GM15510 (cell line): Measurements from ENCODE around the gene ERICH4.

ENCODE experiments used
- POLR2A ChIP-seq: IDR thresholded peaks from 3 replicates; pipeline ENCODE4 v1.6.1; 2011; ENCODE audit warnings: borderline replicate concordance; ENCODE audit not compliant: insufficient read length; ENCODE audit errors: extremely low read depth

The ERICH4 gene, protein sequence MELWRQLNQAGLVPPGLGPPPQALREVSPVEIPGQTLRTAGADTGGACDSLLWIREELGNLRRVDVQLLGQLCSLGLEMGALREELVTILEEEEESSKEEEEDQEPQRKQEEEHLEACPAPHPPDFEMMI

GRCh38 chr19:41442473-41443355, at the start of gene ERICH4:
ERICH4 (plus strand) TSS chr19:41443156; CDS start chr19:41443170, 14 bp downstream.
- no peak for TF ChIP-seq POLR2A

- no peak for TF ChIP-seq POLR2A
These were observed 47.6 kb upstream of the ERICH4 start for GRCh38 chr19:41395355-41395754.

- peak; percentile 64 for TF ChIP-seq POLR2A
These were observed 45.6 kb upstream of the ERICH4 start, which contains the start of the genes BCKDHA and EXOSC5 for GRCh38 chr19:41397086-41398049. BCKDHA (plus strand) TSS chr19:41397818; CDS start chr19:41397828, 10 bp downstream. EXOSC5 (minus strand) TSS chr19:41397359; CDS start chr19:41397328, 31 bp downstream.

DNA sequence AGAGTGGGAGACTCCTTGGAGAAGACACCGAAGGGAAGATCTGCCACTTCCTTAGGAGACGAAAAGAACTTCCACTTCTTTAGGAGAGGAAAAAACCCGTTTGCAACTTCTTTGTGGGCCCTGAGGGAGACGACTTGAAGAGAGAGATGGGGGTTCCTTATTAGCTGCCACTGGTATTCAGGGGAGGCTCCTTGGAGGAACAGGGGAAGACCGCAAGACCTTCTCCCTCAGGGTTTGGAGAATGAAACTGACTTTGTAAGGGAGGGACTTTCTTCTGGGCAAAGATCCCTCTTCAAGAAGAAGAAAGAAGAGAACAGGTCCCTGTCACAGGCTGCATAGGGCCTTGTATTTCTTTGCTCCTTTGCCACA, 44.9 kb upstream of the ERICH4 start:
- no peak for TF ChIP-seq POLR2A

- no peak for TF ChIP-seq POLR2A
These were observed 44.4 kb upstream of the ERICH4 start for GRCh38 chr19:41398598-41398997.

DNA sequence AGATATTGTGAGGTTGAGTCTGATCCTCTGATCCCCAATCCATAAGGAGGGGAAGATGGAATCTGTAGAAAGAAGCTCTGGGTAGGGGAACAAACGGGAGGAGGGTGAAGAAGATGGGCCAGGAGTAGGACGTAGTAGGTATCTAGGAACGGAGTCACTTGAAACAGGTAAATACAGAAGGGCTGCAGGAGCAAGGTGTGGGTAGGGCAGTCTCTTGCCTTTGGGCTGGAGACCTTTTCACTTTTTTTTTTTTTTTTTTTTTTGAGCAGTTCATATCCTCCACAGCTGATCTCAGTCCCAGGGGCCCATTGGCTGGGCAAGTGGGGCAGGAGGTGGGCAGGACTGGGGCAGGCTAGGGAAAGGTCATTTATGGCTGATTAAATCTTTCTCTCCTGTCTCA, 43.9 kb upstream of the ERICH4 start:
- TF ChIP-seq POLR2A: no peak

DNA sequence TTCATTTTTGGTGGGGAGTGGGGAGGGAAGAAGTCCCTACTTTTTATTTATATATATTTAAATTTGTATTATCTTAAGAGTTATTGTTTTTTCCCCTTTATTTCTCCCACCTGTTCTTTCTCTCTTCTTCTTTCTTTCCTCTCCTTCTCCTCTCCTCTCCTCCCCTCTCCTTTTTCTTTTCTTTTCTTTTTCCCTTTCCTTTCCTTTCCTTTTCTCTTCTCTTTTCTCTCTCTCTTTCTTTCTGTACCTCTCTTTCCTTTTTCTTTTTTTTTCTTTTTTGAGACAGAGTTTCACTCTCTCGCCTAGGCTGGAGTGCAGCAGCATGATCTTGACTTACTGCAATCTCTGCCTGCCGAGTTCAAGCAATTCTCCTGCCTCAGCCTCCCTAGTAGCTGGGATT, 43.4 kb upstream of the ERICH4 start:
- no peak for TF ChIP-seq POLR2A

DNA sequence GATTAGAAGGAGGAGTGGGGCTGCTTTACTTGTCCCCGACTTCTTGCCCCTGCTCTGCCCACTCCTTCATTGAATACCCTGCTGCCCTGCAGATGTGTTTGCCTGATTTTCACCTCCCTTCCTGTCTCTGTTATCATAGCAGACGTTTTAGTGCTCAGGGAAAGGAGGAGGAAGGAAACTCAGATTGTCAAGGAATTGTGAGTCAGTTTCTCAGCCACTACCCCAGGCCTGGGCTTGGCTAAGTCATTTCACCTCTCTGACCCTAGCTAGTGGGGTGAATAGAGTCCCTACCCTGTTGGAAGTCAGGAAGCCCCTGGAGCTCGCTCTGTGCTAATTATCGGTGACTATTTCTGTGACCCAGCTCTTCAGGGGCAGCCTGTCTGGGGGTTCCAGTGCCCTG, 41.5 kb upstream of the ERICH4 start:
- TF ChIP-seq POLR2A: no peak

DNA sequence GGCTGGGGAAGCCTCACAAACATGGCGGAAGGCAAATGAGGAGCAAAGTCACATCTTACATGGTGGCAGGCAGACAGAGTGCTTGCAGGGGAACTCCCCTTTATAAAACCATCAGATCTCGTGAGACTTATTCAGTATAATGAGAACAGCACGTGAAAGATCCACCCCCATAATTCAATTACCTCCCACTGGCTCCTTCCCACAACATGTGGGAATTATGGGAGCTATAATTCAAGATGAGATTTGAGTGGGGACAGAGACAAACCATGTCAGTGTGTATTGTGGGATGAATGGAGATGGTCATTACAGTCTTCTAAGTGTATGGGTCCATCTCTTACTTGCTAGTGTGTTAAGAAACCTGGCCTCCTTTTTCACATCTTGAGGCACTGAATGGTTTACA, 40.9 kb upstream of the ERICH4 start:
- no peak for TF ChIP-seq POLR2A

- no peak for TF ChIP-seq POLR2A
These were observed 39.6 kb upstream of the ERICH4 start for GRCh38 chr19:41403181-41403970.

DNA sequence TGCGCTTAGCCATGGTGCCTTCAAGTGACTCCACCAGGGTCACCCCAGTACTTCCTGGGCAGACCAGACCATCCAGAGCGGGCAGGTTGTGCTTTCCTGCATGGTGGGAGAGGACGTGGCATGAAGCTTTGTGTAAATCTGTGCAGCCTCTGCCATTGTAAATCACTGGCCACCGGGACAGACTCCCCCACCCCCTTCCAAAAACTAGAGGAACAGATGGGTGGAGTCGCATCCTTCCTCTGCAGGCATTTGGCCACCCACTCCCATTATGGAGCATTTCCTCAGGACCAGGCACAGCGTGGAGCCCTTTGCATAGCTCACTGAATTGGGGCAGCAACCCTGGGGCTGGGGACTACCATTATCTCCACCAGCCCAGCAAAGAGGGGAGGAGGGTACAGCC, 37.2 kb upstream of the ERICH4 start:
- TF ChIP-seq POLR2A: no peak

DNA sequence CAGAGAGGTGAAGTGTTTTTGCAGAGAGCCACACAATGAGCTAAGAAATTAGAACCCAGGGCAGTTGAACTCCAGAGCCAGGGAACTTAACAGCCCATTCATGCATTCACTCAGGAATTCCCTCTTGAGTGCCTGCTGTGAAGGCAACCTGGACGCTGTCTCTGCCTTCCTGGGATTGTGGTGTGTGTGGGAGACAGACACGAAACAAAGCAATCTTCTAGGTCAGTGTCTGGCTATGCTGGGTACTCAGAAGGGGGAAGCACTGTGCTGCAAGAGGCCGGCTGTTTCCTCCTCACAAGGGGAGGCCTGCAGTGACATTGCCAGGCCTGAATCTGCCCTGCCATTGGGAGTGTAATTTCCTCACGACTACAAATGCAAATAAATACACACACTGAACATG, 35.7 kb upstream of the ERICH4 start:
- no peak for TF ChIP-seq POLR2A

GRCh38 chr19:41408256-41408655, 34.7 kb upstream of the ERICH4 start:
- TF ChIP-seq POLR2A: no peak

DNA sequence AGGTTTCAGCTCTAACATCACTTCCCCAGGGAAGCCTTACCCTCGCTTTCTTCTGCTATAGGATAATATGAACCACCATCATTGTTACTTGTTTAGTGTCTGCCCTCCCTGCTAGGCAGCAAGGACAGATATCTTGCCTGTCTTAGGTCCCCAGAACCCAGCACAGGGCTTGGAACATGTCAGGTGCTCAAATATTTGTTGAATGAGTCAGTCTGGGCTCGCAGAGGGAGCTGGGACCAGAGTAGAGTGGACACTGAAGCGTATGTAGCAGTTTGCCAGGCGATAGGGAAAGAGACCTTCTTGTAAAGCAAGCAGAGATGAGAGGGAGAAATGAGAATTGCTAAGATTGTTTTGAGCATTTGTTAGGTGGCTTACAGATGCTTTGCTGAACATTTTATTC, 33.7 kb upstream of the ERICH4 start:
- no peak for TF ChIP-seq POLR2A
